Activated CD4-positive, alpha-beta T cell treated with anti-CD3 and anti-CD28 coated beads, Interleukin-2, amount 10 ng/mL, durations not matched to agents 24 days and 14 days (primary cell): ENCODE results near the gene SSUH2. TPM values are rescaled to one million over a fixed set of nuclear protein-coding genes. Genes with fewer than 3 reads are reported as not detected.

Source experiments
- DNase-seq: peaks from one replicate; pipeline ENCODE4 v3.0.0; 2022
- H3K27ac Mint-ChIP-seq: one replicate; pipeline ENCODE4 v1.8.0; 2022; ENCODE audit warnings: mild to moderate bottlenecking, mixed read lengths
- H3K27me3 Mint-ChIP-seq: one replicate; pipeline ENCODE4 v1.8.0; 2022; ENCODE audit warnings: mixed read lengths
- H3K36me3 Mint-ChIP-seq: one replicate; pipeline ENCODE4 v1.8.0; 2022; ENCODE audit warnings: low read depth, mild to moderate bottlenecking, mixed read lengths
- H3K4me1 Mint-ChIP-seq: one replicate; pipeline ENCODE4 v1.8.0; 2021; ENCODE audit warnings: mixed read lengths
- H3K4me3 Mint-ChIP-seq: one replicate; pipeline ENCODE4 v1.8.0; 2022; ENCODE audit warnings: mild to moderate bottlenecking, moderate library complexity, mixed read lengths
- H3K9me3 Mint-ChIP-seq: one replicate; pipeline ENCODE4 v1.8.0; 2021; ENCODE audit warnings: mixed read lengths
- intact Hi-C: fragments of 100-400 bp; cut with micrococcal nuclease; formaldehyde crosslinking; loops from one replicate; pipeline ENCODE4 v1.15.1; 2023
- total RNA-seq: library from RNA; stranded (reverse); gene quantifications from 2 replicates; pipeline ENCODE4 v1.2.3, GENCODE V29; 2022

SSUH2 gene
- total RNA-seq, 1 donor from 2014 or later = not detected

- no peak for DNase-seq
- Mint-ChIP-seq H3K27me3 (peaks cover 4% of the 10 kb centered on the region), H3K27ac (no peak overlapping the region), H3K36me3 (no peaks in the 10 kb centered on the region), H3K4me1 (no peaks in the 10 kb centered on the region), H3K9me3 (no peaks in the 10 kb centered on the region), H3K4me3 (no peak overlapping the region)
- intact Hi-C loops = no loop called here
Measured at GRCh38 chr3:8652324-8652987, 7.9 kb upstream of the SSUH2 start.

GRCh38 chr3:8651418-8652323 is 7.1 kb upstream of the SSUH2 start:
- no peak for DNase-seq
- Mint-ChIP-seq H3K9me3 (no peaks in the 10 kb centered on the region), H3K36me3 (no peaks in the 10 kb centered on the region), H3K27me3 (no peaks in the 10 kb centered on the region), H3K4me3 (no peak overlapping the region), H3K4me1 (no peaks in the 10 kb centered on the region), H3K27ac (no peak overlapping the region)
- intact Hi-C loops = no loop called here

GRCh38 chr3:8650583-8651416 is 6.2 kb upstream of the SSUH2 start:
- DNase-seq = no peak
- Mint-ChIP-seq H3K4me3 (no peak overlapping the region), H3K27me3 (no peaks in the 10 kb centered on the region), H3K4me1 (no peaks in the 10 kb centered on the region), H3K36me3 (no peaks in the 10 kb centered on the region), H3K9me3 (no peaks in the 10 kb centered on the region), H3K27ac (no peak overlapping the region)
- intact Hi-C loops = no loop called here

- H3K27ac Mint-ChIP-seq = no peak overlapping the region
- no peaks in the 10 kb centered on the region for H3K36me3 Mint-ChIP-seq
- H3K27me3 Mint-ChIP-seq = no peaks in the 10 kb centered on the region
- no peak overlapping the region for H3K4me3 Mint-ChIP-seq
- H3K4me1 Mint-ChIP-seq = no peaks in the 10 kb centered on the region
- no peak for DNase-seq
- intact Hi-C loops = no loop called here
- H3K9me3 Mint-ChIP-seq = no peaks in the 10 kb centered on the region
Measured at GRCh38 chr3:8649757-8650156, 5.2 kb upstream of the SSUH2 start.

- intact Hi-C loops = no loop called here
- Mint-ChIP-seq H3K27ac (no peak overlapping the region), H3K9me3 (no peaks in the 10 kb centered on the region), H3K4me3 (no peak overlapping the region), H3K36me3 (no peaks in the 10 kb centered on the region), H3K4me1 (no peaks in the 10 kb centered on the region), H3K27me3 (peaks cover 4% of the 10 kb centered on the region)
- no peak for DNase-seq
Measured at GRCh38 chr3:8648909-8649741, 4.5 kb upstream of the SSUH2 start.

- Mint-ChIP-seq H3K36me3 (no peaks in the 10 kb centered on the region), H3K4me1 (no peaks in the 10 kb centered on the region), H3K27me3 (peaks cover 8% of the 10 kb centered on the region), H3K4me3 (no peak overlapping the region), H3K9me3 (no peaks in the 10 kb centered on the region), H3K27ac (no peak overlapping the region)
- intact Hi-C loops = no loop called here
- no peak for DNase-seq
Measured at GRCh38 chr3:8647137-8647985, 2.8 kb upstream of the SSUH2 start.

GRCh38 chr3:8646313-8646938 is 1.8 kb upstream of the SSUH2 start:
- no peaks in the 10 kb centered on the region for H3K4me1 Mint-ChIP-seq
- intact Hi-C loops = no loop called here
- no peak overlapping the region for H3K4me3 Mint-ChIP-seq
- peaks cover 10% of the 10 kb centered on the region for H3K27me3 Mint-ChIP-seq
- no peaks in the 10 kb centered on the region for H3K9me3 Mint-ChIP-seq
- H3K36me3 Mint-ChIP-seq = no peaks in the 10 kb centered on the region
- DNase-seq = no peak
- no peak overlapping the region for H3K27ac Mint-ChIP-seq

GRCh38 chr3:8645712-8646111 is 1.1 kb upstream of the SSUH2 start:
- Mint-ChIP-seq H3K4me3 (no peak overlapping the region), H3K4me1 (no peaks in the 10 kb centered on the region), H3K36me3 (no peaks in the 10 kb centered on the region), H3K27ac (no peak overlapping the region), H3K9me3 (no peaks in the 10 kb centered on the region), H3K27me3 (peaks cover 10% of the 10 kb centered on the region)
- no peak for DNase-seq
- intact Hi-C loops = no loop called here

- no peak for DNase-seq
- Mint-ChIP-seq H3K4me1 (no peaks in the 10 kb centered on the region), H3K36me3 (no peaks in the 10 kb centered on the region), H3K4me3 (no peak overlapping the region), H3K27ac (no peak overlapping the region), H3K27me3 (peaks cover 10% of the 10 kb centered on the region), H3K9me3 (no peaks in the 10 kb centered on the region)
- intact Hi-C loops = no loop called here
Measured at GRCh38 chr3:8643693-8644365, 769 bp downstream of the SSUH2 start.

GRCh38 chr3:8642001-8642400 is 2.6 kb downstream of the SSUH2 start:
- H3K27ac Mint-ChIP-seq = no peak overlapping the region
- H3K36me3 Mint-ChIP-seq = no peaks in the 10 kb centered on the region
- no peaks in the 10 kb centered on the region for H3K9me3 Mint-ChIP-seq
- no peak overlapping the region for H3K4me3 Mint-ChIP-seq
- intact Hi-C loops = no loop called here
- DNase-seq = no peak
- H3K4me1 Mint-ChIP-seq = no peaks in the 10 kb centered on the region
- peaks cover 10% of the 10 kb centered on the region for H3K27me3 Mint-ChIP-seq

GRCh38 chr3:8641472-8641871 is 3.1 kb downstream of the SSUH2 start:
- H3K9me3 Mint-ChIP-seq = no peaks in the 10 kb centered on the region
- no peaks in the 10 kb centered on the region for H3K36me3 Mint-ChIP-seq
- no peak overlapping the region for H3K27ac Mint-ChIP-seq

GRCh38 chr3:8640223-8640622 is 4.4 kb downstream of the SSUH2 start:
- Mint-ChIP-seq H3K27ac (no peak overlapping the region), H3K36me3 (no peaks in the 10 kb centered on the region), H3K4me3 (no peak overlapping the region), H3K9me3 (no peaks in the 10 kb centered on the region), H3K27me3 (peaks cover 10% of the 10 kb centered on the region), H3K4me1 (no peaks in the 10 kb centered on the region)
- intact Hi-C loops = no loop called here
- no peak for DNase-seq

More at GRCh38 chr3:8641472-8641871, 3.1 kb downstream of the SSUH2 start:
- DNase-seq = no peak
- intact Hi-C loops = no loop called here
- no peak overlapping the region for H3K4me3 Mint-ChIP-seq
- no peaks in the 10 kb centered on the region for H3K4me1 Mint-ChIP-seq
- peaks cover 10% of the 10 kb centered on the region for H3K27me3 Mint-ChIP-seq
